C4-2B (cell line): ENCODE results near the gene FTSJ1.
"Not testable (repeated sequence)": the region's sequence is repeated elsewhere in the genome, so short reads cannot be mapped to it uniquely, and the experiment has no call there.

Experiments used
- H3K27ac ChIP-seq: fragments of 450-650 bp; 2 replicates; pipeline ENCODE4 v1.5.1; 2017
- ZFX ChIP-seq: fragments of 450-650 bp; IDR thresholded peaks from 2 replicates; pipeline ENCODE4 v1.6.1; 2017
- TF ChIP-seq, protein P1 (sequence below): fragments of 450-650 bp; conservative IDR thresholded peaks from 2 replicates; pipeline ENCODE4 v1.5.1; 2017; ENCODE audit warnings: mild to moderate bottlenecking

Gene FTSJ1

DNA sequence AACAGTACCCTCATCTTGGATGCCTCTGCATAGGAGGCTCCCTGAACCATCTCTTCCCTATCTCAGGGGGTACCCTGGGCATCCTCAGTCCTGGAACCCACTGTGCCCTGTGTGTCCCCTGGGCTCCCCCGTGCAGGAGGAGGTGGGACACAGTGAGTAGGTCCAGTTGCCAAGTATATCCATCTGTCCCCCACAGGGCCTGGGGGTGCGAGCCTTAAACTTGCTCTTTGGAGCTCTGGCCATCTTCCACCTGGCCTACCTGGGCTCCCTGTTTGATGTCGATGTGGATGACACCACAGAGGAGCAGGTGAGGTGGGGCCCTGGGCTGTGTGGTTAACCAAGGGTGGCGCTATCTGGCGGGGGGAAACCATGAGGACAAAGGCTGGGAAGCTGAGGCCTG is 41.0 kb downstream of the FTSJ1 start:
- TF ChIP-seq, protein P1, sequence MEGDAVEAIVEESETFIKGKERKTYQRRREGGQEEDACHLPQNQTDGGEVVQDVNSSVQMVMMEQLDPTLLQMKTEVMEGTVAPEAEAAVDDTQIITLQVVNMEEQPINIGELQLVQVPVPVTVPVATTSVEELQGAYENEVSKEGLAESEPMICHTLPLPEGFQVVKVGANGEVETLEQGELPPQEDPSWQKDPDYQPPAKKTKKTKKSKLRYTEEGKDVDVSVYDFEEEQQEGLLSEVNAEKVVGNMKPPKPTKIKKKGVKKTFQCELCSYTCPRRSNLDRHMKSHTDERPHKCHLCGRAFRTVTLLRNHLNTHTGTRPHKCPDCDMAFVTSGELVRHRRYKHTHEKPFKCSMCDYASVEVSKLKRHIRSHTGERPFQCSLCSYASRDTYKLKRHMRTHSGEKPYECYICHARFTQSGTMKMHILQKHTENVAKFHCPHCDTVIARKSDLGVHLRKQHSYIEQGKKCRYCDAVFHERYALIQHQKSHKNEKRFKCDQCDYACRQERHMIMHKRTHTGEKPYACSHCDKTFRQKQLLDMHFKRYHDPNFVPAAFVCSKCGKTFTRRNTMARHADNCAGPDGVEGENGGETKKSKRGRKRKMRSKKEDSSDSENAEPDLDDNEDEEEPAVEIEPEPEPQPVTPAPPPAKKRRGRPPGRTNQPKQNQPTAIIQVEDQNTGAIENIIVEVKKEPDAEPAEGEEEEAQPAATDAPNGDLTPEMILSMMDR: no peak
- no peak for TF ChIP-seq ZFX
- H3K27ac ChIP-seq: no peak overlapping the region

DNA sequence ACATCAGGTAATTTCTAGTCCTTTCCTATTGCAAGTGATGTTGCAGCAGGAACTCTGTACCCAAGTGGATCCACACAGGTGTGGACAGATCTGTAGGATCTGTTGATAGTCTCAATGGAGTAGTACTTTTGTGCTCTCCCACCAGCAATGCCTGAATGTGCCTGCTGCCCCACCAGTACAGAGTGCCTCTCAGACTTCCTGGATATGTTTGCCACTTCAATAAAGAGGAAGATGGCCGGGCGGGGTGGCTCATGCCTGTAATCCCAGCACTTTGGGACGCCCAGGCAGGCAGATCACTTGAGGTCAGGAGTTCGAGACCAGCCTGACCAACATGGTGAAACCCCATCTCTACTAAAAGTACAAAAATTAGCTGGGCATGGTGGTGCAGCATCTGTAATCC is 43.5 kb downstream of the FTSJ1 start:
- not testable (repeated sequence) for H3K27ac ChIP-seq

DNA sequence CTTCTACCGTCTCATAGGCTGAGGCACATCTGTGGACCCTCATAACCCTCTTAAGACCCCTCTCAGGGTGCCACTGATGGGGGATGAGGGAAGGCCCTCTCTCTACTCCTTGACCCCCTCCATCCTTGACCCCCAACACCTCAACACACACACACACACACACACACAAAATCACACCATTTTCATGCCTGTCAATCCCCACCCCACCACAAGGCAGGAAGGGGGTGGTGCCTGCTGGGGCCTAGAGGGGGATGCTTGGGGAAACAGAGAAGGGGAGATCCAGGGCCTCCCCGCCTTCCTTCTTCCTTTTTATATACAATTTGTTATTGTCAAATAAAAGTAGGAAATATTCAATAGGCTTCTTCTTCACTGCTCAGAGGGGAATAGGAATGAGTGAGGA is 44.5 kb downstream of the FTSJ1 start:
- TF ChIP-seq, protein P1: no peak
- no peak for TF ChIP-seq ZFX
- H3K27ac ChIP-seq: peak overlapping the region; percentile 90

DNA sequence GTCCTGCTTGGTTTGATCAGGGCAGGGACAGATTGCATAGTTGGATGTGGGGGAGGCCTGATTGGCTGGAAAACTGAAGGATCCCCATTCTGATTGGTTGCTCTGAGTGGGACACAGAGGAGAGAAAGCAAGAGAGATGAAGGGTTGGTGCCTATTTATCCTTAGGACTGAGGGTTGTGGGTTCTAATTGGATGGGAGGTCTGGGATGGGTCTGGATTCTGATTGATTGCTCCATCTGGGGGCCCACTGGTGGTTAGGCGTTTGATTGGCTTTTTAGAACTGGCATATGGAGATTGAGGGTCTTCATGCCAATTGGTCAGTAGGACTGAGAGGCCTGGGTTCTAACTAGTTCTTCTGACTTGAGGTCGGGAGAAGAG is 45.0 kb downstream of the FTSJ1 start:
- peak overlapping the region; percentile 90 for H3K27ac ChIP-seq
- no peak for TF ChIP-seq ZFX
- TF ChIP-seq, protein P1: no peak

DNA sequence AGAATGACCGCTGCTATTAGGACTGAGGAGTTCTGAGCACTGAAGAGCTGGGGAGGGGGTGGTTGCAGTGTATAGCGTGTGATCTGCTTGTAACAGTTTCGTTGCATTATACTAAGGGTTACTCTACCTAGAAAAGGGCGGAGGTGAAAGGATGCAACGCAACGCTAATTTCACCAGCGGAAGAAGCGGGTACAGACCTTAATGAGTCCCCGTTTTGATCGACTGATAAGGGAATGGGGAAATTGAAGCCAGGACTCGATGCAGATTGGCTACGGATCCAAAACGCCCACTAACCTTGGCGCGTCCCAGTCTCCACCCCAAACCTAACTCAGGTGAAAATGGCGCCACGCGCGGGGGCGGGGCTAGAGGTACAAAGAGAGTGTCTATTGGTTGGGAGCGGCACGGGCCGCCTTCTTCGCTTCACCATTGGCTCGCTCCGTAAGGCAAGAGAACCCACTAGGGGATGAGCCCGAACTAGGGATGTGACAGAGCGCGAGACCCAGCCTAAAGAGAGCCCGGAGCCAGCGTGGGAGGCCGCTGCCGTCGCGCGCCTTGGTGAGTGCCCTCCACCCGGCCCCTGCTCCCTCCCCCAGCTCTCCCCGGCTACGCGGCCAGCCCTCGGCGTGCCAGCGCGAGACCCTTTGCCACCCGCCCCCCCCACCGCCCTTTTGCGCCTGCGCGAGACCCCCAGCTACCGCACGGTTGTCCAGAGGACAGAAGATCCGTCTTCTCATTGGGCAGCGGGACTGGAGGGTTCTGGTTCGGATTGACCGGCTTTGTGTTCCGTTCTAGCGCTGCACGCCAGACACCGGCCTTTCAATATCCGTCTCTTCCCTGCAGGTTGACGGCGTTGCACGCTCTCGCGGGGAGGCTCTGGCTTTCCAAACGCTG is 45.6 kb downstream of the FTSJ1 start, which contains the start of gene EBP:
TSS of gene EBP (plus strand) at position 456 of the 891 bp plus-strand sequence. CDS start 1,964 bp downstream, outside the sequence.
- H3K27ac ChIP-seq: peak within 1 kb of the TSS; percentile 90

DNA sequence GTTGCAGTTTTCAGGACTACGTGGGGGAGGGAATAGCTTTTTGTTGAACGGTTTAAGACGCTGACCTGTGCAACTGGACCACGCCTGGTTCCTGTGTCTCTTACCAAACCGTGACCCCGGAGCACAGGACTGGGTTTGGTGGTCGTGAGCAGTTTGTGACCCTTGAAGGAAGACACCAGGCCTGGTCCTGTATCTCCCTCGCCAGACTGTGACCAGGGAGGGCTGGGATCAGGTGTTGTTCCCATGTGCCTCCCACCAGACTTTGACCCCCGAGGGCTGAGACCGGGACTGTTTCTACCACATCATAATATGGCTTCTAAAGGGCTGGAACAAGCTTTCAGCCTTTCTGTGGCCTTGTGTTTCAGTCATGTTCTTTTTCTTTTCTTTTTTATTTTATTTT is 46.3 kb downstream of the FTSJ1 start:
- H3K27ac ChIP-seq: peak overlapping the region; percentile 90
- no peak for TF ChIP-seq ZFX
- TF ChIP-seq, protein P1: no peak

More for the DNA sequence above, 45.6 kb downstream of the FTSJ1 start, which contains the start of gene EBP:
- TF ChIP-seq ZFX: no peak
- TF ChIP-seq, protein P1: no peak

DNA sequence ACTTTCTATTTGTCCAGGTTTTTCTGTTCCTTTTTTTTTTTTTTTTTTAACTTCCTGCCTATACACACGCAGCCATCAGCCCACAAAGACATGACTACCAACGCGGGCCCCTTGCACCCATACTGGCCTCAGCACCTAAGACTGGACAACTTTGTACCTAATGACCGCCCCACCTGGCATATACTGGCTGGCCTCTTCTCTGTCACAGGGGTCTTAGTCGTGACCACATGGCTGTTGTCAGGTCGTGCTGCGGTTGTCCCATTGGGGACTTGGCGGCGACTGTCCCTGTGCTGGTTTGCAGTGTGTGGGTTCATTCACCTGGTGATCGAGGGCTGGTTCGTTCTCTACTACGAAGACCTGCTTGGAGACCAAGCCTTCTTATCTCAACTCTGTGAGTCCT is 47.7 kb downstream of the FTSJ1 start:
- no peak for TF ChIP-seq ZFX
- TF ChIP-seq, protein P1: no peak
- H3K27ac ChIP-seq: no peak overlapping the region

DNA sequence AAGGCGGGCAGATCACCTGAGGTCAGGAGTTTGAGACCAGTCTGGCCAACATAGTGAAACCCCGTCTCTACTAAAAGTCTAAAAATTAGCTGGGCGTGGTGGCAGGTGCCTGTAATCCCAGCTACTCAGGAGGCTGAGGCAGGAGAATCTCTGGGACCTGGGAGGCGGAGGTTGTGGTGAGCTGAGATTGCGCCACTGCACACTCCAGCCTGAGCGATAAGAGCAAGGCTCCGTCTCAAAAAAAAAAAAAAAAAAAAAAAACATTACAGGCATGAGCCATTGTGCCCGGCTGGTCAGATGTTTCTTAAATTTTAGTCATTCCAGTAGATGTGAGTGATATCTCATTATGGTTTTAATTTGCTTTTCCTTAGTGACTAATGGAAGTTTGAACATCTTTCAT is 49.9 kb downstream of the FTSJ1 start:
- H3K27ac ChIP-seq: not testable (repeated sequence)
